HG03108 (cell line): ENCODE results near the gene CHRNE.
"Not testable (repeated sequence)": the region's sequence is repeated elsewhere in the genome, so short reads cannot be mapped to it uniquely, and the experiment has no call there.

Source experiments
- ATAC-seq: cut with Tn5 transposase; IDR thresholded peaks from one replicate; pipeline ENCODE4 v1.9.1; 2021; ENCODE audit warnings: moderate library complexity; ENCODE audit not compliant: unreplicated experiment

The CHRNE gene

DNA sequence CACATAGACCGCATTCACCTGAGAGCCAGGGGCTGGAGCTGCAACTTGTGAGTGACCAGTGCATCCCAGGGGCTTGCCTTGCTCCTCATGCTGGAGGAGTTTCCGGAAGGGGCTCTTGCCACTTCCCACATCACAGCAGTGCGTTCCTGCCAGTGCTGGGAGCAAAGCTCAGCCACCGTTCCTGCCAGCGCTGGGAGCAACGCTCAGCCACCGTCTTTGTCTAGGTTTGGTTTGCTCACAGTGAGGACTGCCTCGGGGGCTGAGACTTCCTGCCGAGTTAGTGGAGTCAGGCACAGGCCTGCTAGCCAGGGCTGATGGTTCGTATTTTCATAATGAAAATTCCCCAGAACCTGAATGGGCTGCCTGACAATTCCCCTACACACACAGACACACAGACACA is 5.4 kb upstream of the CHRNE start:
- ATAC-seq: no peak

GRCh38 chr17:4906642-4907041 is 3.7 kb upstream of the CHRNE start:
- not testable (repeated sequence) for ATAC-seq

GRCh38 chr17:4902540-4902939 is 358 bp downstream of the CHRNE start:
- no peak for ATAC-seq

- no peak for ATAC-seq
These were observed 1.1 kb downstream of the CHRNE start for GRCh38 chr17:4901648-4902344.

- ATAC-seq: no peak
These were observed 1.7 kb downstream of the CHRNE start for GRCh38 chr17:4901108-4901647.

GRCh38 chr17:4900231-4901107 is 2.4 kb downstream of the CHRNE start:
- no peak for ATAC-seq

DNA sequence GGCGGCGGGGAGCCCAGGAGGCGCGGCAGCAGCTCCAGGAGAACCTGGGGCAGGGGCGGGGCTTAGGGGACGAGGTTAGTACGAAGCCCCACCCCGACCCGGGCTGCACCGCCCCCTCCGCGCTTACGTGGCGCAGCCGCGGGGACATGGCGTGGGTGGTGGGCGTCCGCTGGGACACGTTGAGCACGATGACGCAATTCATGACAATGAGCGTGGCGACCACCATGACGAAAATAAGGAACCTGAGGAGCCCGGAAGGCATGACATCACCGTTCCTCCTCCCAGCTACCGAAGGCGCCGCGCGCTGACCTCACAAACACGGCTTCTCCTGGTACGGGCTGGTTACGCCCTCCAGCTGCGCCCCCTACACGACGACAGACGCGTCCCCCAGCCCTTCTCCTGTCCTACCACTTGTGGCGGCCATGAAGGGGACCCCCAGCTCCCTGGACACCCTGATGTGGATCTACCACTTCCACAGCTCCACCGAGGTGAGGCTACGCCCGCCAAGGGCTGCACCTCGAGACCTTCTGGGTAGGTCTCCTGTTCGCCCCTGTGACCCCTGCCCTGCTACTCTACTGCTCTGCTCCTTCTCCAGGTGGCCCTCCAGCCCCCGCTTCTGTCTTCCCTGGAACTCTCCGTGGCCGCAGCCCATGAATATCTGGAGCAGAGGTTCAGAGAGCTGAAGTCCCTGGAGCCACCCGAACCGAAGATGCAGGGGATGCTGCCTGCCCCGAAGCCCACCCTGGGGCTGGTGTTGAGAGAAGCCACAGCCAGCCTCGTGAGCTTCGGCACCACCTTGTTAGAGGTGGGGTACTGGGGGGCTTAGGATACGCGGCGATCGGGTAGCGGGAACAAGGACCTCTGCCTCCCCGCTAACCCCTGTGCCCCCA is 3.3 kb downstream of the CHRNE start, which contains the start of gene C17orf107:
C17orf107 (plus strand) TSS at position 196 of the 890 bp plus-strand sequence; CDS start at position 423, 227 bp downstream.
- ATAC-seq: no peak

- ATAC-seq: no peak
These were observed 4.0 kb downstream of the CHRNE start for GRCh38 chr17:4898927-4899326.

DNA sequence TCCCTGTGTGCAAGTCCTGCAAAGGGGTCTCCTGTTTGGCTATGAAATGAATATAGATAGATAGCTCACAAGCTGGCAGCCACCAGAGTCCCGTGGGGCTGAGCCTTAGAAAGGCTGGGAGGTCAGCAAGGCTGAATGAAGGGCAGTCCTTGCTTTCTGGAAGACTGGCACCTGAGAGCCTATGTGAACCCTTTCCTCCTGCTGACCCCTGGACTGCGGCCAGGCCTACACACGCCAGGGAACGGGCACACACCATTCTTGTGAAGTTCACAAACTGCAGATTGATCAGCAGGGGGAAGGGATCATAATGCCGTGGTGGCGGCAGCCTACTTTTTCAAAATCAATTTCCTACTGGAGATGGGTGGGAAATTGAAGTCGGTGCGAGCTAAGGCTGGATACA is 4.5 kb downstream of the CHRNE start:
- ATAC-seq: no peak

- no peak for ATAC-seq
These were observed 5.1 kb downstream of the CHRNE start for GRCh38 chr17:4897785-4898184.

GRCh38 chr17:4897198-4897687 is 5.7 kb downstream of the CHRNE start:
- no peak for ATAC-seq

- ATAC-seq: no peak
These were observed 6.3 kb downstream of the CHRNE start for GRCh38 chr17:4896332-4897197.

- ATAC-seq: no peak
These were observed 7.1 kb downstream of the CHRNE start for GRCh38 chr17:4895657-4896331.

GRCh38 chr17:4895121-4895520 is 7.8 kb downstream of the CHRNE start:
- no peak for ATAC-seq

DNA sequence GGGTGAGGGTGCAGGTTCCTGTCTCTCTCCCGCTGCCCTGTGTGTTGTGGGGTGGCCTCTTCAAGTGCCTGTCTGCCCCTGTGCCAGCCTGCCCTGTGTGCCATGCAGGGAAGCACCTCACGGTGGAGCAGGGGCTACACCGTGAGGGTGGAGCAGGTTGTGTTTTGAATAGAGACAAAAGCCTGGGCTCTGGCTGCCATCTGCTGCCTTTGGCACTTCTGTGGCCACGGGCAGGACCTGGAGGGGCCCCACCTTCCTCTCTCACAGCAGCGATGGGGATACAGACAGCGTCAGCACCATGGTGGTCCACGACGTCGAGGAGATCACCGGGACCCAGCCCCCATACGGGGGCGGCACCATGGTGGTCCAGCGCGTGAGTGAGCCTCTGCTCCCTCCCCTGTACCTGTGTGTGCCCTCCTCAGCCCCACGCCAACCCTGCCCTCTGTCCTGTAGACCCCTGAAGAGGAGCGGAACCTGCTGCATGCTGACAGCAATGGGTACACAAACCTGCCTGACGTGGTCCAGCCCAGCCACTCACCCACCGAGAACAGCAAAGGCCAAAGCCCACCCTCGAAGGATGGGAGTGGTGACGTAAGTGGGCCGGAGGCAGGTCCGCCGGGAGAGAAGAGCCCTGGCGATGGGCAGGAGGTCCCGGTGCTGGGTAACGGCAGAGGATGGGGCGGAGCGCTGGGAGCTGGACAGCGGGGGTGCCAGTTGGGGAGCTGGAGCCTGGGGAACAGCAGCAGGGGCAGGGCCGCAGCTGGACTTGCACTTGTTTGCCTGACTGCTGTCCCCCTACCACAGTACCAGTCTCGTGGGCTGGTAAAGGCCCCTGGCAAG is 9.0 kb downstream of the CHRNE start:
- no peak for ATAC-seq

DNA sequence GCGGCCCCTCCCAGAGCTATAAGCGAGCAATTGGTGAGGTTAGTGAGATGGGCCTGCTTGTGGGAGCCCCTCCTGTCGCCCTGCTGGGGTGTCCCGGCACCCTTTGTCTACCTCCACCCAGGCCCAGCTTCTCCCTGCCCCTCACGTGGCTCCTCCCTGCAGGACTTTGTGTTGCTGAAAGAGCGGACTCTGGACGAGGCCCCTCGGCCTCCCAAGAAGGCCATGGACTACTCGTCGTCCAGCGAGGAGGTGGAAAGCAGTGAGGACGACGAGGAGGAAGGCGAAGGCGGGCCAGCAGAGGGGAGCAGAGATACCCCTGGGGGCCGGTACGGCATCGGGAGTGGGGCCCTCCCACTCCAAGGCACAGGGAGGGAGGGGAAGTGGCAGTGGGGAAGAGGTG is 9.6 kb downstream of the CHRNE start:
- no peak for ATAC-seq

DNA sequence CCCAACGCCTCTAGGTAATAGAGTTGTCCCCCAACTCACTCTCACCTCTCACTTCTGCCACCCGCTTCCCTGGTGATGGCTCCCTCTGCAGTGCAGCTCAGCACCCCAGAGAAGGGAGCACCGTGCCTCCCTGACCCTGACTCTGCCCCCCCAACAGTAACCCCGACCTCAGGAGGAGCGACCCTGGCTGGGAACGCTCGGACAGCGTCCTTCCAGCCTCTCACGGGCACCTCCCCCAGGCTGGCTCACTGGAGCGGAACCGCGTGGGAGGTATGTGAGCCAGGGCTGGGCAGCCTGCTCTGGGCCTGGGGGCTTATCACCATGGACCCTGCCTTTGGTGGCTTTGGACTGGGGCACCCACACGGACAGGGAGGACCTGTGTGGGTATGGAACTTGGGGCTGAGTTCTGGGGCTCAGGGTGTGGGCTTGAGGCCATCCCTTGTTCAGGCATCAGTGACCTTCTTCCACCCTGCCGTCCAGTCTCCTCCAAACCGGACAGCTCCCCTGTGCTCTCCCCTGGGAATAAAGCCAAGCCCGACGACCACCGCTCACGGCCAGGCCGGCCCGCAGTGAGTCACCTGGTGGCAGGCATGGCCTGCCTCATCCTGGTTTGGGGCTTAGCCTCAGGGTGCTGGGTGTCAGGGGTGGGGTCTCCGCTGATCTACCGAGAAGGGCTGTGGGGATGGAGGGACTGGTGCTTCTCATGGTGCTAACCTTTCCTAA is 10.2 kb downstream of the CHRNE start:
- ATAC-seq: no peak
